WTC11 (cell line): ENCODE measurements around the gene ZNF74.

Source experiments
- ETV6 ChIP-seq: sonication (generic); formaldehyde crosslinking; IDR thresholded peaks from 2 replicates; pipeline ENCODE4 v1.8.1; 2022; ENCODE audit warnings: mild to moderate bottlenecking, missing genetic modification reagents
- RELA ChIP-seq: sonication (generic); formaldehyde crosslinking; IDR thresholded peaks from 2 replicates; pipeline ENCODE4 v1.8.1; 2022; ENCODE audit warnings: missing genetic modification reagents, mild to moderate bottlenecking, borderline replicate concordance
- TF ChIP-seq, protein P1 (sequence below): fragments of 200-600 bp; IDR thresholded peaks from 2 replicates; pipeline ENCODE4 v1.8.0; 2022; ENCODE audit warnings: antibody characterized with exemption

DNA sequence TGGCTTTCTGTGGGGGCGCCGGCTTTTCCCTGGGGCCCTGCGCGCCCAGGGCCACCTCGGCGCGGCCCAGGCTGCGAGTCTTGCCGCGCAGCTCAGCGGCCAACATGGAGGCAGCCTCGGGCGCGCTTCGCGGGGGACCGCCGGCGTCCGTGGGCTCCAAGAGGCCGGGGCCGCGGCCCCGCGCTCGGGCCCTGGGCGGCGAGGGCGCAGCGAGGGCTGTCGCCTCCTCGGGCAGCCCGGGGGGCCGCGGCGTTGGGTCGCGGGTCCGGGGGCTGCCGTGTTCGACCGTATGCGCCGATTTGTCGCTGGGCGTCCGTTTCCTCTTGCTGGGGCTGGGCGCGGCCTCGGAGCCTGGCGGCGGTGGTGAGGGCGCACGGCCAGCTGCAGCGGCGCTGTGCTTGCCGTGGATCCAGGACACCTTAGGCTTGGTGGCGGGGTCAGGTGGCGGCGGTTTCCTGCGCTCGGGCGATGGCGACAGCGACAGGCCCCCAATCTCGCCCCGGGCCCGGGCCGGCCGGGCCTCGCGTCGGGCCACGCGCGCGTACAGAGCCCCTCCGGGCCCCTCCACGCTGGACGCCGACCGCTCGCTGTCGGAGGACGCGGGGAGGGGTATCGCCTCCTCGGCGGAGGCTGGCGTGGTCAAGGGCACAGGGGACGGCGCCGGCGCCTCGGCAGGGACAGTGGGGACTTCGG, 31.8 kb downstream of the ZNF74 start:
- TF ChIP-seq ETV6 (CRISPR knock-in tag) (no peak), RELA (CRISPR knock-in tag) (no peak)
- TF ChIP-seq, protein P1, sequence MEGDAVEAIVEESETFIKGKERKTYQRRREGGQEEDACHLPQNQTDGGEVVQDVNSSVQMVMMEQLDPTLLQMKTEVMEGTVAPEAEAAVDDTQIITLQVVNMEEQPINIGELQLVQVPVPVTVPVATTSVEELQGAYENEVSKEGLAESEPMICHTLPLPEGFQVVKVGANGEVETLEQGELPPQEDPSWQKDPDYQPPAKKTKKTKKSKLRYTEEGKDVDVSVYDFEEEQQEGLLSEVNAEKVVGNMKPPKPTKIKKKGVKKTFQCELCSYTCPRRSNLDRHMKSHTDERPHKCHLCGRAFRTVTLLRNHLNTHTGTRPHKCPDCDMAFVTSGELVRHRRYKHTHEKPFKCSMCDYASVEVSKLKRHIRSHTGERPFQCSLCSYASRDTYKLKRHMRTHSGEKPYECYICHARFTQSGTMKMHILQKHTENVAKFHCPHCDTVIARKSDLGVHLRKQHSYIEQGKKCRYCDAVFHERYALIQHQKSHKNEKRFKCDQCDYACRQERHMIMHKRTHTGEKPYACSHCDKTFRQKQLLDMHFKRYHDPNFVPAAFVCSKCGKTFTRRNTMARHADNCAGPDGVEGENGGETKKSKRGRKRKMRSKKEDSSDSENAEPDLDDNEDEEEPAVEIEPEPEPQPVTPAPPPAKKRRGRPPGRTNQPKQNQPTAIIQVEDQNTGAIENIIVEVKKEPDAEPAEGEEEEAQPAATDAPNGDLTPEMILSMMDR = no peak
